GM12801 (cell line): Measurements from ENCODE around the gene LMX1B.

ENCODE experiments used
- TF ChIP-seq, protein P1 (sequence below): IDR thresholded peaks from one replicate; pipeline ENCODE4 v1.5.1; 2011; ENCODE audit warnings: control low read depth; ENCODE audit not compliant: insufficient read length; ENCODE audit errors: extremely low read depth

Gene LMX1B

DNA sequence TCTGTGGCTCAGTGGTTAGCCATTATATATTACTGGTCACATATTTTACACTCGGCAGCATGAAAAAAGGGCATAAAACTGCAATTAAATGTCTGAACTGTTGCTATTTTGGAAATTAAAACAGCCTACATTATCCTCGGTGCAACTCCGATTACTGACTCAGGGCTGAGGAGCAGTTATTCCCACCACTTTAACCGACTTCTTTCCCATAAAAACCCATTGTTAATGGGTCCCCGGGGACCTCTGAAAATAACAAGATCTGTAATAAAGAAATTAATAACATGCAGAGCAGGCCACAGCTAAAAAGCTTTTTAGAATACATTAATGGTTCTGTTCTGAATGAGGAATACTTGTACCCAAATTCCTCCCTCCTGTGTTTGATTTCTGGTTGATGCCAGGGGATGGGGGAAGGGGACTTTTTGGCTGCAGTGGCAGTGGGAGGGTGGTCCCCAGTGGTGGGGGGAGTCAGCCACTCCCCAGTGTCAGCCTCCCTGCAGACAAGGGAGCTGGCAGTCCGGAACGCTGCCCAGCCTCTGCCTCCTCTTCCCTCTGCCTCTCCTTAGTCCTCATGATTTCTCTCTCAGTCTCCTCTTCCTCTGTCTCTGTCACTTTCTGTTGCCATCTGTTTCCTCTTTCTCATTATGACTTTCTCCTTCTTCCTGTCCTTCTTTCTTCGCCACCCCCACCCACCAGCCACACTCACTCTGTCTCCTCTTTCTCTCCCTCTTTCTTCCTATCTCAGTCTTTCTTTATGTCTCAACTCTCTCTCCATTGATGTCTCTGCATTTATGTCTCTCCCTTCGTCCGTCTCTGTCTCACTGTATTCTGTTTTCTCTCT, 132.1 kb downstream of the LMX1B start:
- TF ChIP-seq, protein P1, sequence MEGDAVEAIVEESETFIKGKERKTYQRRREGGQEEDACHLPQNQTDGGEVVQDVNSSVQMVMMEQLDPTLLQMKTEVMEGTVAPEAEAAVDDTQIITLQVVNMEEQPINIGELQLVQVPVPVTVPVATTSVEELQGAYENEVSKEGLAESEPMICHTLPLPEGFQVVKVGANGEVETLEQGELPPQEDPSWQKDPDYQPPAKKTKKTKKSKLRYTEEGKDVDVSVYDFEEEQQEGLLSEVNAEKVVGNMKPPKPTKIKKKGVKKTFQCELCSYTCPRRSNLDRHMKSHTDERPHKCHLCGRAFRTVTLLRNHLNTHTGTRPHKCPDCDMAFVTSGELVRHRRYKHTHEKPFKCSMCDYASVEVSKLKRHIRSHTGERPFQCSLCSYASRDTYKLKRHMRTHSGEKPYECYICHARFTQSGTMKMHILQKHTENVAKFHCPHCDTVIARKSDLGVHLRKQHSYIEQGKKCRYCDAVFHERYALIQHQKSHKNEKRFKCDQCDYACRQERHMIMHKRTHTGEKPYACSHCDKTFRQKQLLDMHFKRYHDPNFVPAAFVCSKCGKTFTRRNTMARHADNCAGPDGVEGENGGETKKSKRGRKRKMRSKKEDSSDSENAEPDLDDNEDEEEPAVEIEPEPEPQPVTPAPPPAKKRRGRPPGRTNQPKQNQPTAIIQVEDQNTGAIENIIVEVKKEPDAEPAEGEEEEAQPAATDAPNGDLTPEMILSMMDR = no peak
